PC-9 (cell line): ENCODE data around the gene MBD3. TPM values are rescaled to one million over a fixed set of nuclear protein-coding genes. Genes with fewer than 3 reads are reported as not detected.

ENCODE experiments used
- BruUV-seq: library from RNA; stranded (reverse); fragments of 400-500 nt; replicated peaks from 2 replicates; lab custom pipeline; 2021; lab: Mats Ljungman, UMichigan
- CTCF ChIA-PET: fragments of 300-600 bp; sonication (Branson Sonifier 250); formaldehyde crosslinking; loops from one replicate; lab custom pipeline; 2022; ENCODE audit warnings: antibody characterized with exemption; lab: Charles Lee
- POLR2A ChIA-PET: fragments of 300-600 bp; sonication (Branson Sonifier 250); formaldehyde crosslinking; loops from one replicate; lab custom pipeline; 2022; ENCODE audit warnings: antibody characterized with exemption; ENCODE audit not compliant: unreplicated experiment; lab: Charles Lee
- DNase-seq, 2 experiments: peaks; one replicate each; pipeline versions ENCODE4 v3.0.0 to v3.0.0-alpha.2; 2015 to 2022; ENCODE audit warnings: mixed read lengths in 1 of 2
- H2AFZ ChIP-seq: fragments of 200-600 bp; sonication (generic); 2 replicates; pipeline ENCODE4 v1.8.1; 2017; ENCODE audit warnings: antibody characterized with exemption
- H3F3A ChIP-seq: fragments of 200-600 bp; sonication (generic); 2 replicates; pipeline ENCODE4 v1.8.1; 2017; ENCODE audit warnings: antibody characterized with exemption, mild to moderate bottlenecking, low read depth; ENCODE audit not compliant: insufficient read depth
- H3K27ac ChIP-seq: fragments of 200-600 bp; sonication (generic); 2 replicates; pipeline ENCODE4 v1.6.1; 2016; ENCODE audit warnings: mixed run types
- H3K27me3 ChIP-seq: fragments of 200-600 bp; sonication (generic); 2 replicates; pipeline ENCODE4 v1.6.1; 2016; ENCODE audit warnings: low read depth, mixed run types; ENCODE audit not compliant: insufficient read depth
- H3K36me3 ChIP-seq: fragments of 200-600 bp; sonication (generic); 2 replicates; pipeline ENCODE4 v1.6.1; 2016; ENCODE audit warnings: low read depth, mixed run types
- H3K4me1 ChIP-seq: fragments of 200-600 bp; sonication (generic); replicated peaks from 2 replicates; pipeline ENCODE4 v1.6.1; 2016; ENCODE audit warnings: mixed run types; ENCODE audit not compliant: insufficient read depth
- H3K4me2 ChIP-seq: fragments of 200-600 bp; sonication (generic); 2 replicates; pipeline ENCODE4 v1.6.1; 2017; ENCODE audit warnings: mixed run types
- H3K4me3 ChIP-seq: fragments of 200-600 bp; sonication (generic); 2 replicates; pipeline ENCODE4 v1.6.1; 2016; ENCODE audit warnings: mixed run types
- H3K79me2 ChIP-seq: fragments of 200-600 bp; sonication (generic); 2 replicates; pipeline ENCODE4 v1.6.1; 2017; ENCODE audit warnings: low read depth, mixed run types
- H3K9me2 ChIP-seq: fragments of 200-600 bp; sonication (generic); 2 replicates; pipeline ENCODE4 v1.8.1; 2017; ENCODE audit warnings: mild to moderate bottlenecking; ENCODE audit not compliant: insufficient read depth
- H3K9me3 ChIP-seq: fragments of 200-600 bp; sonication (generic); 2 replicates; pipeline ENCODE4 v1.8.1; 2016; ENCODE audit warnings: low read depth; ENCODE audit not compliant: insufficient read depth
- H4K20me1 ChIP-seq: fragments of 200-600 bp; sonication (generic); 2 replicates; pipeline ENCODE4 v1.8.1; 2017; ENCODE audit not compliant: insufficient read depth
- CTCF ChIP-seq: fragments of 200-600 bp; sonication (generic); conservative IDR thresholded peaks from 2 replicates; pipeline ENCODE4 v1.6.1; 2017; ENCODE audit warnings: mixed run types, antibody characterized with exemption, mild to moderate bottlenecking, moderate library complexity
- EZH2 ChIP-seq: fragments of 200-600 bp; sonication (generic); IDR thresholded peaks from 2 replicates; pipeline ENCODE4 v1.8.0; 2017; ENCODE audit warnings: antibody characterized with exemption, low read depth
- intact Hi-C: fragments of 100-400 bp; cut with micrococcal nuclease; formaldehyde crosslinking; loops from one replicate; pipeline ENCODE4 v1.10.0; 2022; ENCODE audit not compliant: unreplicated experiment
- total RNA-seq: library from RNA; stranded (reverse); gene quantifications from 2 replicates; pipeline ENCODE4 v1.2.3, GENCODE V29; 2021

Gene MBD3
- total RNA-seq, 1 experiment from 2014 or later, result 129 TPM

GRCh38 chr19:1620502-1620901 lies 27.8 kb upstream of the MBD3 start:
- Histone ChIP-seq H3K27me3 (no peaks in the 10 kb centered on the region), H3K4me1 (no peaks in the 10 kb centered on the region), H3K9me2 (no peaks in the 10 kb centered on the region), H3K79me2 (no peaks in the 10 kb centered on the region), H3K27ac (no peak overlapping the region), H3F3A (no peaks in the 10 kb centered on the region), H2AFZ (no peak overlapping the region), H3K4me2 (no peak overlapping the region), H3K36me3 (no peaks in the 10 kb centered on the region), H3K9me3 (no peaks in the 10 kb centered on the region), H4K20me1 (no peaks in the 10 kb centered on the region), H3K4me3 (no peak overlapping the region)
- BruUV-seq, result no TSS peak
- ChIA-PET CTCF (no interaction called here), POLR2A (no interaction called here)
- DNase-seq, result no peak
- no peak for TF ChIP-seq CTCF
- TF ChIP-seq EZH2, result no peak
- intact Hi-C loops, result no loop called here

DNA sequence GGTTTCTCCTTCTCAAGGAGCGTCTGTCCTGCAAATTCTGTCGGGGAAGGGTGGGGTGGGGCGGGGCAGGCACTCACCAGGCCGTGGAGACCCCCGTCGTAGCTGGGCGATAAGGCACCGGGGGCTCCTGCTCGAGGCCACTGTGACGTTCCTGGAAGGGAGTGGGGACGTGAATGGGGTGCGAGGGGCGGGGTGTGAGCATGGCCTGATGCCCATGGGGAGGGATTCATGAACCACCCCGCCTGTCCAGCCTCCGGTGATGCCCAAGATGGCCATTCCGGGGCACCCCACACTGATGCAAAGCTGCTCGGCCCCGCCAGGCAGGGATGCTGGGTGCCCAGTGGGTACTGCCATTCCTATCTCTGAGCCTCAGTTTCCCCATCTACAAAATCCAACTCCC lies 27.0 kb upstream of the MBD3 start:
- H4K20me1 ChIP-seq, result no peaks in the 10 kb centered on the region
- H2AFZ ChIP-seq, result no peak overlapping the region
- no peaks in the 10 kb centered on the region for H3K4me1 ChIP-seq
- CTCF ChIA-PET, result no interaction called here
- H3K36me3 ChIP-seq, result no peaks in the 10 kb centered on the region
- POLR2A ChIA-PET, result interaction anchor here (0.6 kb wide), 1 partner anchor 128 kb away, joined by 4 read pairs; no protein-coding TSS in a partner anchor
- H3K79me2 ChIP-seq, result no peaks in the 10 kb centered on the region
- no peaks in the 10 kb centered on the region for H3K9me3 ChIP-seq
- intact Hi-C loops, result no loop called here
- H3K27ac ChIP-seq, result no peak overlapping the region
- H3K9me2 ChIP-seq, result no peaks in the 10 kb centered on the region
- no peaks in the 10 kb centered on the region for H3K27me3 ChIP-seq
- H3F3A ChIP-seq, result no peaks in the 10 kb centered on the region
- BruUV-seq, result no TSS peak
- no peak for DNase-seq
- no peak overlapping the region for H3K4me3 ChIP-seq
- TF ChIP-seq CTCF (no peak), EZH2 (no peak)
- H3K4me2 ChIP-seq, result no peak overlapping the region

DNA sequence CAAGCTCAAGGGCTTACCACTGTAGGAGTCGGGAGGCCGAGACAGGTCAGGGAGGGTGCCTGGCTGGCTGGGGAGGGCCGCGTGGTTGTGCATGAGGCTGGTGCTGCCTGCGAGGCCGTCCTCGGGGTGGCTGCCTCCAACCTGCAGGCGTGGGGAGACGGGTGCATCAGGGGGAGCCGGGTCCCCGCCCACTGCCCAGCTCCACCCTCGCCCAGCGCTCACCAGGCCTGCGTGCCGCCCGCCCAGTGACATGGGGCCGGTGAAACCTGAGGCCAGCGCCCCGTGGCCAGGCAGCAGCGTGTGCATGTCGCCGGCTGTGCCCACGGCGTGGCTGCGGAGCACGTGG lies 26.4 kb upstream of the MBD3 start:
- intact Hi-C loops, result no loop called here
- BruUV-seq, result no TSS peak
- POLR2A ChIA-PET, result interaction anchor here (0.6 kb wide), 1 partner anchor 128 kb away, joined by 4 read pairs; no protein-coding TSS in a partner anchor

More for the DNA sequence above, 26.4 kb upstream of the MBD3 start:
- no peaks in the 10 kb centered on the region for H3K79me2 ChIP-seq
- H3K4me3 ChIP-seq, result no peak overlapping the region
- no peak overlapping the region for H2AFZ ChIP-seq
- no peaks in the 10 kb centered on the region for H3K4me1 ChIP-seq
- no peak overlapping the region for H3K27ac ChIP-seq
- TF ChIP-seq CTCF (no peak), EZH2 (no peak)
- H4K20me1 ChIP-seq, result no peaks in the 10 kb centered on the region
- no peak overlapping the region for H3K4me2 ChIP-seq
- DNase-seq, result no peak
- H3F3A ChIP-seq, result no peaks in the 10 kb centered on the region
- CTCF ChIA-PET, result no interaction called here
- no peaks in the 10 kb centered on the region for H3K36me3 ChIP-seq
- H3K9me2 ChIP-seq, result no peaks in the 10 kb centered on the region
- H3K9me3 ChIP-seq, result no peaks in the 10 kb centered on the region
- no peaks in the 10 kb centered on the region for H3K27me3 ChIP-seq
